BE2C (cell line): Measurements from ENCODE around the gene AKR1B1.

ENCODE experiments used
- DNase-seq: peaks from one replicate; pipeline ENCODE4 v3.0.0-alpha.2; 2020
- H3K27me3 ChIP-seq: fragments of 250-450 bp; sonication (Bioruptor Pico); 2 replicates; pipeline ENCODE4 v1.5.1; 2020; ENCODE audit warnings: mild to moderate bottlenecking
- H3K36me3 ChIP-seq: fragments of 250-450 bp; sonication (Bioruptor Pico); 2 replicates; pipeline ENCODE4 v1.5.1; 2020; ENCODE audit warnings: mild to moderate bottlenecking
- H3K4me1 ChIP-seq: fragments of 250-450 bp; sonication (Bioruptor Pico); 2 replicates; pipeline ENCODE4 v1.5.1; 2020
- H3K4me3 ChIP-seq: 2 replicates; pipeline ENCODE4 v1.5.1; 2011; ENCODE audit warnings: low read depth, low read length
- H3K9me3 ChIP-seq: fragments of 250-450 bp; sonication (Bioruptor Pico); 2 replicates; pipeline ENCODE4 v1.5.1; 2020
- CTCF ChIP-seq: IDR thresholded peaks from 2 replicates; pipeline ENCODE4 v1.5.1; 2012; ENCODE audit warnings: mild to moderate bottlenecking, low read depth, low read length

AKR1B1 gene

GRCh38 chr7:134474828-134475227 lies 15.9 kb upstream of the AKR1B1 start:
- Histone ChIP-seq H3K9me3 (no peaks in the 10 kb centered on the region), H3K36me3 (no peaks in the 10 kb centered on the region), H3K4me1 (no peaks in the 10 kb centered on the region), H3K27me3 (no peaks in the 10 kb centered on the region), H3K4me3 (no peak overlapping the region)
- no peak for DNase-seq
- no peak for TF ChIP-seq CTCF

- DNase-seq: no peak
- H3K4me3 ChIP-seq: no peak overlapping the region
- no peaks in the 10 kb centered on the region for H3K36me3 ChIP-seq
- H3K4me1 ChIP-seq: no peaks in the 10 kb centered on the region
- no peaks in the 10 kb centered on the region for H3K9me3 ChIP-seq
- no peak for TF ChIP-seq CTCF
- H3K27me3 ChIP-seq: no peaks in the 10 kb centered on the region
Observed at GRCh38 chr7:134473861-134474291, 15.0 kb upstream of the AKR1B1 start.

- Histone ChIP-seq H3K9me3 (no peaks in the 10 kb centered on the region), H3K4me1 (no peaks in the 10 kb centered on the region), H3K27me3 (no peaks in the 10 kb centered on the region), H3K4me3 (no peak overlapping the region), H3K36me3 (no peaks in the 10 kb centered on the region)
- TF ChIP-seq CTCF: no peak
- DNase-seq: no peak
Observed at GRCh38 chr7:134472572-134473244, 13.8 kb upstream of the AKR1B1 start.

- no peak for TF ChIP-seq CTCF
- Histone ChIP-seq H3K36me3 (no peaks in the 10 kb centered on the region), H3K4me3 (no peak overlapping the region), H3K27me3 (no peaks in the 10 kb centered on the region), H3K9me3 (no peaks in the 10 kb centered on the region), H3K4me1 (no peaks in the 10 kb centered on the region)
- no peak for DNase-seq
Observed at GRCh38 chr7:134470864-134471263, 12.0 kb upstream of the AKR1B1 start.

GRCh38 chr7:134469622-134470021 lies 10.7 kb upstream of the AKR1B1 start:
- H3K9me3 ChIP-seq: no peaks in the 10 kb centered on the region
- no peaks in the 10 kb centered on the region for H3K36me3 ChIP-seq
- no peaks in the 10 kb centered on the region for H3K4me1 ChIP-seq
- H3K4me3 ChIP-seq: no peak overlapping the region
- TF ChIP-seq CTCF: no peak
- no peaks in the 10 kb centered on the region for H3K27me3 ChIP-seq
- no peak for DNase-seq

DNA sequence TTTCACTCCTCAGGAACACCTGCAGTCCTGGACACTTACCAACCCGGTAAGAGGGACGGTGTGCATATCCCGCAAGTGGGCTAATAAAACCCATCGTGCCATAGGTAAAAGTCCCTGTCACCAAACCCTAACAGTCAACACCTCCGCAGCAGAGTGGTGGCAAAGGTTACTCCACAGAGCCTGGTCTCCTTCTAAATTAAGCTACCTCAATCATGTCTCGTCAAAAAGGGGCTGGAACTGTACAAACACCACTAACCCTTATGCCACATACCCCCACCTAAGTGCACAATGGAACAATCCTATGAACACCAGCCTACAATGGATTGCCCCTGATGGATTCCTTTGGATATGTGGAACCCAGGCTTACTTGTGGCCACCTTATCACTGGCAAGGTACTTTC lies 9.6 kb upstream of the AKR1B1 start:
- peaks cover 7% of the 10 kb centered on the region for H3K9me3 ChIP-seq

More for the DNA sequence above, 9.6 kb upstream of the AKR1B1 start:
- H3K4me1 ChIP-seq: no peaks in the 10 kb centered on the region
- no peak for DNase-seq
- no peaks in the 10 kb centered on the region for H3K36me3 ChIP-seq
- H3K27me3 ChIP-seq: no peaks in the 10 kb centered on the region
- TF ChIP-seq CTCF: no peak
- no peak overlapping the region for H3K4me3 ChIP-seq
